Posterior cingulate gyrus (tissue), 11 donors: Measurements from ENCODE around the gene LLGL2.
A peak's percentile ranks its signal among the peaks of the same experiment; 100 is the strongest.

Experiments used
- DNase-seq, 10 donors: peaks; one replicate each; pipeline versions ENCODE4 v3.0.0 to v3.0.0-alpha.2; 2020 to 2021; ENCODE audit warnings: mixed read lengths in 3 of 10
- intact Hi-C: fragments of 100-400 bp; cut with DNase I; formaldehyde crosslinking; loops from one replicate; pipeline ENCODE4 v1.15.1; 2023

LLGL2 gene

GRCh38 chr17:75604034-75604695, 78.7 kb downstream of the LLGL2 start:
- intact Hi-C loops: no loop called here
- no peak for DNase-seq

- no peak for DNase-seq
- intact Hi-C loops: no loop called here
Observed at GRCh38 chr17:75605790-75606189, 80.3 kb downstream of the LLGL2 start.

GRCh38 chr17:75607086-75607485, 81.6 kb downstream of the LLGL2 start:
- no peak for DNase-seq
- intact Hi-C loops: no loop called here

GRCh38 chr17:75610103-75610984, 84.8 kb downstream of the LLGL2 start:
- intact Hi-C loops: no loop called here
- peak in 2 of 10 donors; percentile 11 to 85 for DNase-seq

DNA sequence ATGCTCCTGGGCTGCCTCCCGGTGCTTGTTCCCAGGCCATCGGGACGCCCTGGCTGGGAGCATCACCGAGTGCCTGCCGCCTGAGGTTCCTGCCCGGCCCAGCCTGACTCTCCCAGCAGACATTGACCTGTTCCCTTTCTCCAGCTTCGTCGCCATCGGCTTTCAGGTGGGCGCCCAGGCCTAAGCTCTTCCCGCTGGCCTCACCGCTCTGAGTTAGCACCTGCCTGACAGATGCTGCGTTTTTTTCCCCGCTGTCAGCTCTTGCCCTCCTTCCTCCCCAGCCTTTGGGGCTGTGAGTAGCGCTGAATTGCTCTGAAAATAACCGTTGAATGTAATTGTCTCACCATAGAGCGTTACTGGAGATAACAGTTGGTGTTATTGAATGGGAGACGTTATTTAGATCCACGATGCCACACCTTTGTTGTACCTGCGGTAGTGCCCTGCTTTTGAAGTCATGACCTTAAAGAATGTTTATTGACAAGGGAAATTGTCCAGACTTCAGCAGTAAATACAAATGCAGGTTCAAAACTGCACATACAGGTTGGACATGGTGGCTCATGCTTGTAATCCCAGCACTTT, 86.4 kb downstream of the LLGL2 start:
- intact Hi-C loops: no loop called here
- no peak for DNase-seq

GRCh38 chr17:75612906-75613626, 87.6 kb downstream of the LLGL2 start:
- DNase-seq: no peak
- intact Hi-C loops: no loop called here

DNA sequence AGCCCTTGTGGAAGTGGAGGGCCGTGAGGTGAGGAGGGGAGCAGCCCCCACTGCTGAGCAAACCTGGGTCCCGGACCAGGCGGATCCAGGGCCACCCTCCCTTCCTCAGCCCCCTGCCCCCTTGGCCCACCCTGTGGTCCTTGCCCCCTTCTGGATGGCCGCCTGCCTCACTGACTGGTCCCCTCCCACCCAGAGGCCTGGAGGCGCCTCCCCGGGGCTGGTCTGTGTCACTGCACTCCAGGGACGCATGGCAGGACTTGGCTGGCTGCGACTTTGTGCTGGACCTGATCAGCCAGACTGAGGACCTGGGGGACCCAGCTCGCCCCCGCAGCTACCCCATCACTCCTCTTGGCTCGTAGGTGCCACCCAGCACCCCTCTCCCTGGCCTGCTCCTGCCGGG, 88.5 kb downstream of the LLGL2 start:
- intact Hi-C loops: no loop called here
- DNase-seq: no peak

DNA sequence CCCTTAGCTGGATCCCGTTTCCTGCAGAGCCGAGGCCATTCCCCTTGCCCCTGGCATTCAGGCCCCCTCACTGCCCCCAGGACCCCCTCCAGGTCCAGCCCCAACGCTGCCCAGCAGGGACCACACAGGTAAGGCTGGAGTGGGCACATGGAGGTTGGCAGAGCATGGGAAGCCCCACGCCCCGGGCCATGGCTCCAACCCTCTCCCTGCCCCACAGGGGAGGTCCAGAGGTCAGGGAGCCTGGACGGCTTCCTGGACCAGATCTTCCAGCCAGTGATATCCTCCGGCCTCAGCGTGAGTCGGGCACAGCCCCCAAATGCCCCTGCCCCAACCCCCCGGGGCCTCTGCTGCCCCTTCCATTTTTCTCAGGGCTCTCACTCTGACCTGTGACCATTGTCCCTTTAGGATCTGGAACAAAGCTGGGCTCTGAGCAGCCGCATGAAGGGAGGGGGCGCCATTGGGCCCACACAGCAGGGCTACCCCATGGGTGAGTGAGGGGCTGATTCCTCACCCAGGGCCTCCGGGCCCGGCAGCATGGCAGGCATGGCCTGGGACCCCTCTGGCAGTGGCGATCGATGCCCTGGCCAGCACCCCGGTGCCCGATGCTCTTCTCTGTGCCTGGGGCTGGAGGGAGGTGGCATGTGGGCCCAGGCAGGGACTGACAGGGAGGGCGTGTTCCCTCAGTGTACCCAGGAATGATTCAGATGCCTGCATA, 89.2 kb downstream of the LLGL2 start:
- intact Hi-C loops: no loop called here
- DNase-seq: no peak

GRCh38 chr17:75615301-75615700, 89.8 kb downstream of the LLGL2 start:
- intact Hi-C loops: no loop called here
- no peak for DNase-seq

- no peak for DNase-seq
- intact Hi-C loops: no loop called here
Observed at GRCh38 chr17:75616521-75617122, 91.1 kb downstream of the LLGL2 start.

DNA sequence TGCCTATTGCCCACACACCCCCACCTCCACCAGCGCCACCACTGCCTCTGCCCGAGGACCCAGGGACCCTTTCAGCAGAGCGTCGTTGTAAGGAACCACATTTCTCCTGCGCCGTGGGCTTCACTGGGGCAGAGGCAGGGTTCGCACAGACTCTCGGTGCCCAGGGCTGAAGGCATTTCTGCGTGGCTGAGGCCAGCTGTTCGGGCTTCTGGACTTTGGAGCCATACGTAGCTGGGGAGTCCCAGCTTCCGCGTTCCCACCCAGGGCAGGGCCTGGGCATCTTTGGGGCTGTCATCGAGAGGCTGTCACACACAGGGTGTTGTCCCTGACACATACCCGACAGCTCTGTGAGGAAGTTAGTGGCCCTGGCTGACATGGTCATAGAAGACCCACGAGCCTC, 91.7 kb downstream of the LLGL2 start:
- no peak for DNase-seq
- intact Hi-C loops: no loop called here

DNA sequence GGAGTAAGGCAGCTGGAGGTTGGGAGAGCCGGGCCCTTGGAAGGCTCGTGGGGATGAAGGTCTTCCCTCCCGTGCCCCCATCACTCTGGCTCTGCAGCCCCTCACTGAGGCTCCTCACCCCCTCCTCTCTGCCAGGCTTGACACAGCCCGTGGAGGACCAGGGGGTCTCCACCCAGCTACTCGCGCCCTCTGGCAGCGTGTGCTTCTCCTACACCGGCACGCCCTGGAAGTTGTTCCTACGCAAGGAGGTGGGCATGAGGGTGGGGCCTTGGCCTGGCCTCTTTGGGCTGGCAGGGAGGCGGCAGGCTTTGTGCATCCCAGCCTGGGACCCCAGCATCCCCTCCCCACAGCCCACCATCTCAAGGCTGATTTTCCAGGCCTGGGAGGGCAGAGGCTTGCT, 92.2 kb downstream of the LLGL2 start:
- intact Hi-C loops: no loop called here
- no peak for DNase-seq

- peak in 4 of 10 donors; percentile 34 to 52 (median 47) for DNase-seq
- intact Hi-C loops: no loop called here
Observed at GRCh38 chr17:75619506-75620431, 94.3 kb downstream of the LLGL2 start.

DNA sequence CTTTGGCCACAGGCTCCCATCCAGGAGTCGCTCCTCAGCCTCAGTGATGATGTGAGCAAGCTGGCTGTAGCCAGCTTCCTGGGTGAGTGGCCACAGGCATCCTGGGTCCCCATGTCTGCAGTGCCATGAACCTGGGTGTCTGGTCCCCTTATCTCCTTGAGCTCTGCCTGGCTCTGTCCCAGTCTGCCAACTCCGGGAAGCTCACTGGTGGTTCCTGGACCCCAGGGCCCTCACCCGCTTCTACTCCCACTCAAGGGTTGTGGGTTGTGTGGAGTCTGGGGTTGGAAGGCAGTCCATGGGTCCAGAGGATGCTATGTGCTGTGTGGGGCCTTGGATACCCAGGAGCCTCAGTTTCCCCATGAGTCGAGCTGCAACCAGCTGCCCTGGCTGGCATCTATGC, 96.0 kb downstream of the LLGL2 start:
- no peak for DNase-seq
- intact Hi-C loops: no loop called here

DNA sequence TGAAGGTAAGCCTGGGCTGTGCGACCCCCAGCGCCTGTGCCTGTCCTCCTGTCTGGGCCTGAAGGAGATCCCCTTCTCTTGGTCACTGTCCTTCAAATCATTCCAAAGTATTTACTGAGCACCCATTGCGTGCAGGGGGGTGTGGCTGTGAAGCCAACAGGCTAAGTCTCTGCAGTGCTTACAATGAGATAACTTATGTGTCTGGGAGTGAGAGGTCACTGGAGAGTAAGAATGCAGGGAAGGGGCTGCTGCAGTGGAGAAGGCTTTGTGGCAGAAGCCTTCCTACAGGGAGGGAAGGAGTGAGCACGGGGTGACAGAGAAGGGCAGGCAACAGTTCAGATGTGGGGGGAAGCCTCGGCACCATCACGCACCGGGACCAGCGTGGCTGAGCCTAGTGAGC, 96.6 kb downstream of the LLGL2 start:
- intact Hi-C loops: no loop called here
- no peak for DNase-seq

DNA sequence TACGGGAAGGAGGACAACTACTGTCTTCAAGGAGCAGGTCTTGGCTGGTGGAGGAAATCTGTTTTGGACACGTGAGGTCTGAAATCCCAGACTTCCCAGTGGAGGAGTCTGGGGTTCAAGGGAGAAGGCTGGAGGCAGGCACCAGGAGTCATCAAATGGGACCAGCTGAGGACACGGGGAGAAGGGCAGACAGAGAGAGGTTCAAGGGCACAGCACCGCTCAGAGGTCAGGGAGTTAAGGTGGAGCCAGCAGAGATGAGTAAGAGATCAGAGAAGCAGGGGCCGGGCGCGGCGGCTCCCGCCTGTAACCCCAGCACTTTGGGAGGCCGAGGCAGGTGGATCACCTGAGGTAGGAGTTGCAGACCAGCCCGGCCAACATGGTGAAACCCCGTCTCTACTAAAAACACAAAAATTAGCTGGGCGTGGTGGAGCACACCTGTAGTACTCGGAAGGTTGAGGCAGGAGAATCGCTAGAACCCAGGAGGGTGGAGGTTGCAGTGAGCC, 97.3 kb downstream of the LLGL2 start:
- intact Hi-C loops: no loop called here
- no peak for DNase-seq

GRCh38 chr17:75623386-75623785, 97.9 kb downstream of the LLGL2 start:
- no peak for DNase-seq
- intact Hi-C loops: no loop called here

GRCh38 chr17:75624021-75624420, 98.5 kb downstream of the LLGL2 start:
- intact Hi-C loops: no loop called here
- no peak for DNase-seq
